GM12878 (cell line): ENCODE measurements around the gene PUS7L. TPM values are rescaled to one million over a fixed set of nuclear protein-coding genes. Genes with fewer than 3 reads are reported as not detected.

Source experiments
- ATAC-seq: fragments of 200-7000 bp; cut with Tn5 transposase; 3 replicates; pipeline ENCODE4 v1.9.1; 2020; ENCODE audit warnings: mild to moderate bottlenecking, moderate library complexity
- BruUV-seq: library from RNA; stranded (reverse); fragments of 400-500 nt; replicated peaks from 2 replicates; lab custom pipeline; 2021; lab: Mats Ljungman, UMichigan
- CTCF ChIA-PET: fragments of 300-600 bp; sonication (Branson Sonifier 250); formaldehyde crosslinking; extraction: SDS; loops from one replicate; lab custom pipeline; 2021; ENCODE audit warnings: inconsistent platforms; lab: Yijun Ruan, JAX
- POLR2A ChIA-PET: fragments of 350-600 bp; formaldehyde crosslinking; extraction: SDS; loops from one replicate; lab custom pipeline; 2021; ENCODE audit warnings: inconsistent platforms; lab: Charles Lee
- RAD21 ChIA-PET: fragments of 300-600 bp; sonication (Branson Sonifier 250); formaldehyde crosslinking; loops from one replicate; lab custom pipeline; 2023; ENCODE audit warnings: antibody characterized with exemption; ENCODE audit not compliant: unreplicated experiment; lab: Charles Lee
- SMC1A ChIA-PET: fragments of 300-600 bp; sonication (Branson Sonifier 250); formaldehyde crosslinking; loops from one replicate; lab custom pipeline; 2023; ENCODE audit not compliant: unreplicated experiment, uncharacterized antibody; lab: Charles Lee
- DNase-seq: peaks from one replicate; pipeline ENCODE4 v3.0.0-alpha.2; 2011; ENCODE audit warnings: low read depth, low spot score
- FAIRE-seq: peaks from 3 replicates; lab custom pipeline; 2011; peaks lifted over from hg19 to GRCh38; lab: Jason Lieb, UNC
- H2AFZ ChIP-seq: 2 replicates; pipeline ENCODE4 v1.6.0; 2011; ENCODE audit warnings: low read depth, low read length, control low read depth; ENCODE audit not compliant: control insufficient read depth
- H3K27ac ChIP-seq: 2 replicates; pipeline ENCODE4 v1.5.1; 2011; ENCODE audit warnings: control low read depth; ENCODE audit not compliant: control insufficient read depth, insufficient read depth
- H3K27me3 ChIP-seq, 2 experiments: replicated peaks in 1 of 2; 2 replicates each; pipeline versions ENCODE4 v1.6.0 to v1.6.1; 2011; ENCODE audit warnings: low read length in 1 of 2; ENCODE audit not compliant: control insufficient read depth in 2 of 2, insufficient read depth in 2 of 2
- H3K36me3 ChIP-seq, 2 experiments: 2 replicates each; pipeline ENCODE4 v1.5.1; 2011; ENCODE audit warnings: low read length in 1 of 2; ENCODE audit not compliant: control insufficient read depth in 2 of 2, insufficient read depth in 2 of 2
- H3K4me1 ChIP-seq: 2 replicates; pipeline ENCODE4 v1.6.1; 2011; ENCODE audit warnings: mild to moderate bottlenecking, low read length, moderate library complexity, mixed read lengths; ENCODE audit not compliant: control insufficient read depth, insufficient read depth
- H3K4me2 ChIP-seq: 2 replicates; pipeline ENCODE4 v1.6.0; 2011; ENCODE audit warnings: control low read depth; ENCODE audit not compliant: control insufficient read depth, insufficient read depth
- H3K4me3 ChIP-seq: fragments of 200-600 bp; sonication (generic); 2 replicates; pipeline ENCODE4 v1.5.1; 2016
- H3K79me2 ChIP-seq: 2 replicates; pipeline ENCODE4 v1.6.0; 2011; ENCODE audit warnings: low read length; ENCODE audit not compliant: control insufficient read depth, insufficient read depth
- H3K9ac ChIP-seq: 2 replicates; pipeline ENCODE4 v1.8.0; 2011; ENCODE audit warnings: low read length, control low read depth, mixed read lengths; ENCODE audit not compliant: control insufficient read depth, insufficient read depth
- H3K9me3 ChIP-seq: replicated peaks from 3 replicates; pipeline ENCODE4 v1.5.1; 2011; ENCODE audit warnings: mild to moderate bottlenecking, low read length; ENCODE audit not compliant: control insufficient read depth, insufficient read depth
- H4K20me1 ChIP-seq: 2 replicates; pipeline ENCODE4 v1.6.0; 2011; ENCODE audit not compliant: control insufficient read depth, insufficient read depth
- EP300 ChIP-seq, 2 experiments: fragments of 150-350 bp in 1 of 2; IDR thresholded peaks; 2 replicates each; pipeline ENCODE4 v1.6.1; 2011 to 2012; ENCODE audit warnings: low read depth in 2 of 2, low read length in 2 of 2, borderline replicate concordance in 1 of 2, improper control_type of control experiment in 1 of 2, inconsistent platforms in 1 of 2; ENCODE audit not compliant: control insufficient read depth in 1 of 2
- FOXM1 ChIP-seq: IDR thresholded peaks from 2 replicates; pipeline ENCODE4 v1.6.1; 2012; ENCODE audit warnings: low read depth, mild to moderate bottlenecking, inconsistent platforms, low read length, moderate library complexity
- IKZF2 ChIP-seq, 2 experiments: fragments of 450-650 bp; IDR thresholded peaks; 2 replicates each; pipeline ENCODE4 v1.6.1; 2017; ENCODE audit warnings: mild to moderate bottlenecking in 2 of 2, moderate library complexity in 2 of 2
- STAT3 ChIP-seq: IDR thresholded peaks from 2 replicates; pipeline ENCODE4 v1.6.1; 2011; ENCODE audit warnings: low read depth, low read length, improper control_type of control experiment
- TAF1 ChIP-seq: IDR thresholded peaks from 2 replicates; pipeline ENCODE4 v1.6.1; 2011; ENCODE audit warnings: mild to moderate bottlenecking, low read depth, low read length, borderline replicate concordance
- WRNIP1 ChIP-seq: IDR thresholded peaks from 2 replicates; pipeline ENCODE4 v1.6.1; 2011; ENCODE audit warnings: low read depth, low read length, improper control_type of control experiment, borderline replicate concordance
- ZZZ3 ChIP-seq: IDR thresholded peaks from 2 replicates; pipeline ENCODE4 v1.6.1; 2011; ENCODE audit warnings: low read depth; ENCODE audit not compliant: control insufficient read depth, insufficient read length
- in situ Hi-C: fragments of 300-500 bp; cut with MboI; formaldehyde crosslinking; loops from 9 replicates; pipeline ENCODE4 v1.14.3; 2018; ENCODE audit warnings: mixed read lengths
- intact Hi-C: fragments of 100-400 bp; cut with micrococcal nuclease; formaldehyde crosslinking; loops from one replicate; pipeline ENCODE4 v1.14.2; 2022; ENCODE audit not compliant: unreplicated experiment
- polyA plus RNA-seq, 11 experiments: library from polyadenylated mRNA; depleted of rRNA in 4 of 11; unstranded in 6 of 11; stranded (reverse) in 5 of 11; fragments of >200 nt; fragmentation: Nextera tagmentation in 4 of 11; fragmentation: Illumina TruSeq in 1 of 11; extraction: Ambion mirVana in 4 of 11; extraction: Trizol in 1 of 11; gene quantifications; 1 replicate in 1 of 11; 2 replicates in 10 of 11; pipeline versions ENCODE4 v1.2.1 to v1.2.3, GENCODE V29; 2011 to 2016; ENCODE audit warnings: inconsistent platforms in 2 of 11, missing spikeins in 2 of 11, low read depth in 1 of 11
- total RNA-seq, 4 experiments: library from RNA; depleted of rRNA in 3 of 4; stranded (reverse); fragments of >200 nt in 3 of 4; fragmentation: Illumina TruSeq in 1 of 4; extraction: Trizol in 1 of 4; gene quantifications; 2 replicates each; pipeline versions ENCODE4 v1.2.1 to v1.2.3, GENCODE V29; 2013 to 2021
- TF ChIP-seq, protein P1 (sequence below): IDR thresholded peaks from 2 replicates; pipeline ENCODE4 v1.6.1; 2011; ENCODE audit warnings: low read depth, mild to moderate bottlenecking, low read length, moderate library complexity, borderline replicate concordance; ENCODE audit errors: extremely low read depth
- TF ChIP-seq, protein P2 (sequence below): IDR thresholded peaks from 2 replicates; pipeline ENCODE4 v1.6.1; 2012; ENCODE audit warnings: low read depth, low read length, improper control_type of control experiment

PUS7L gene
- total and polyA plus RNA-seq, 10 of the 15 experiments (the other 5 are each of a cell fraction or from before 2014, with no cell fraction given): 7.2 to 42.1 (median 19.6) TPM

DNA sequence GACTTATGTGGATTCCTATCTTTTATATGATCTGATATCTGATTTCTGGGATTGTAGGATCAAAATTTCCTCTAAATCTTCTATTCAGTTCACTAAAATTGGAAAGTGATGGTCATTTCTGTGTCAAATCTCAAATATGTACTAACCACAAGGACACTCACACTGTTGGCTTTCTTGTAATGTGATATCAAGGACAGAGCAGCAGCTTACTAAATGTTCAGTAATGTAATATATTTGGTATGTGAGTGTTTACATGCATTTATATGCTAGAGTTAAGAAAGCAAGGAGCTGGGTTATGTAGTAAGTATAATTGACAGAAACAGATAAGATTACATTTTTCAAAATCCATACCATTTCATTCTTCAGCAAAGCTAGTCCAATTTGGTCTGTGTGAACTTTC lies 16.5 kb downstream of the PUS7L start:
- DNase-seq: no peak
- Histone ChIP-seq H3K36me3 (peaks cover 0 to 21% of the 10 kb centered on the region in 2 experiments; a peak in 1 of 4 replicates), H2AFZ (no peak overlapping the region)

More for the DNA sequence above, 16.5 kb downstream of the PUS7L start:
- ChIA-PET RAD21 (no interaction called here), CTCF (interaction anchor here (0.8 kb wide), 1 partner anchor 16 kb away, joined by 3 read pairs; no protein-coding TSS in a partner anchor), POLR2A (interaction anchor here (1.3 kb wide), 1 partner anchor 16 kb away, joined by 3 read pairs; the partner anchor contains the start of genes IRAK4 and PUS7L), SMC1A (interaction anchor here (1.0 to 1.2 kb wide), 2 partner anchors 10 to 15 kb away, joined by 3 to 4 read pairs; no protein-coding TSS in a partner anchor)
- no peak for FAIRE-seq
- Histone ChIP-seq H3K79me2 (no peaks in the 10 kb centered on the region), H3K4me2 (no peak overlapping the region), H3K27ac (no peak overlapping the region), H3K4me3 (no peak overlapping the region), H3K9me3 (peaks cover 6% of the 10 kb centered on the region), H3K4me1 (peaks cover 6% of the 10 kb centered on the region), H3K9ac (no peak overlapping the region), H4K20me1 (no peaks in the 10 kb centered on the region), H3K27me3 (no peaks in the 10 kb centered on the region)
- in situ Hi-C loops (no loop called here), intact Hi-C loops (no loop called here)
- no peak for ATAC-seq
- no TSS peak for BruUV-seq
- TF ChIP-seq IKZF2 (IDR thresholded peaks at IDR 0.05) (no peak), STAT3 (no peak), FOXM1 (no peak), EP300 (IDR thresholded peaks at IDR 0.05; ENCODE audit: borderline replicate concordance in 1 of 2, control insufficient read depth in 1 of 2, low read depth in 2 of 2, low read length in 2 of 2) (no peak), ZZZ3 (no peak), WRNIP1 (no peak), TAF1 (no peak)
- TF ChIP-seq, protein P1, sequence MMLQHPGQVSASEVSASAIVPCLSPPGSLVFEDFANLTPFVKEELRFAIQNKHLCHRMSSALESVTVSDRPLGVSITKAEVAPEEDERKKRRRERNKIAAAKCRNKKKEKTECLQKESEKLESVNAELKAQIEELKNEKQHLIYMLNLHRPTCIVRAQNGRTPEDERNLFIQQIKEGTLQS: no peak
- TF ChIP-seq, protein P2, sequence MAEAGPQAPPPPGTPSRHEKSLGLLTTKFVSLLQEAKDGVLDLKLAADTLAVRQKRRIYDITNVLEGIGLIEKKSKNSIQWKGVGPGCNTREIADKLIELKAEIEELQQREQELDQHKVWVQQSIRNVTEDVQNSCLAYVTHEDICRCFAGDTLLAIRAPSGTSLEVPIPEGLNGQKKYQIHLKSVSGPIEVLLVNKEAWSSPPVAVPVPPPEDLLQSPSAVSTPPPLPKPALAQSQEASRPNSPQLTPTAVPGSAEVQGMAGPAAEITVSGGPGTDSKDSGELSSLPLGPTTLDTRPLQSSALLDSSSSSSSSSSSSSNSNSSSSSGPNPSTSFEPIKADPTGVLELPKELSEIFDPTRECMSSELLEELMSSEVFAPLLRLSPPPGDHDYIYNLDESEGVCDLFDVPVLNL: no peak
